ENCODE results near the gene ZNF831. TPM values are rescaled to one million over a fixed set of nuclear protein-coding genes. Genes with fewer than 3 reads are reported as not detected.

The ZNF831 gene
- total and polyA plus RNA-seq, 10 of the 15 experiments (the other 5 are each of a cell fraction or from before 2014, with no cell fraction given) = 0.01 to 0.97 (median 0.23) TPM

GRCh38 chr20:59171986-59172385 is 8.4 kb downstream of the ZNF831 start (continued):
- TF ChIP-seq ELK1 (IDR thresholded peaks at IDR 0.05; ENCODE audit: low read depth, low read length) (no peak), NFYA (IDR thresholded peaks at IDR 0.05; ENCODE audit: borderline replicate concordance, low read depth, low read length) (no peak), SIN3A (IDR thresholded peaks at IDR 0.05; ENCODE audit: low read depth, low read length) (no peak), HDAC6 (IDR thresholded peaks at IDR 0.05; ENCODE audit: unreplicated experiment) (no peak), USF1 (IDR thresholded peaks at IDR 0.05; ENCODE audit: borderline replicate concordance, extremely low read length, insufficient read depth, low read depth, low read length) (no peak), ZZZ3 (IDR thresholded peaks at IDR 0.05; ENCODE audit: control insufficient read depth, insufficient read length, low read depth) (no peak), TCF12 (IDR thresholded peaks at IDR 0.05; ENCODE audit: low read depth, low read length) (no peak), ATF7 (IDR thresholded peaks at IDR 0.05; ENCODE audit: low read depth) (no peak)

GRCh38 chr20:59173938-59174491 is 10.4 kb downstream of the ZNF831 start:
- no peak overlapping the region for H3K4me3 ChIP-seq
- no peak overlapping the region for H3K9ac ChIP-seq (ENCODE audit: control insufficient read depth, insufficient read depth, low read length)
- in situ Hi-C loops (cut with MboI) = no loop called here
- no peaks in the 10 kb centered on the region for H4K20me1 ChIP-seq (ENCODE audit: control insufficient read depth, insufficient read depth)
- no peaks in the 10 kb centered on the region; a peak in 1 of 4 replicates for H3K27me3 ChIP-seq (replicated peaks in 1 of 2; ENCODE audit: control insufficient read depth in 2 of 2, insufficient read depth in 2 of 2, low read length in 1 of 2)
- ATAC-seq = no peak
- H2AFZ ChIP-seq (ENCODE audit: control insufficient read depth, low read depth, low read length) = no peak overlapping the region
- intact Hi-C loops (cut with micrococcal nuclease; ENCODE audit: unreplicated experiment) = no loop called here
- no peak for DNase-seq (ENCODE audit: low read depth, low spot score)
- H3K9me3 ChIP-seq (replicated peaks; ENCODE audit: control insufficient read depth, insufficient read depth, low read length) = no peaks in the 10 kb centered on the region
- FAIRE-seq = no peak
- SMC1A ChIA-PET (ENCODE audit: uncharacterized antibody, unreplicated experiment) = no interaction called here
- 60% methylated on average over 7 of the region's 7 CpGs for WGBS (ENCODE audit: insufficient coverage, insufficient replicate concordance, low lambda C conversion rate, missing lambda C conversion rate)
- POLR2A ChIA-PET = no interaction called here
- CTCF ChIA-PET = interaction anchor here (1.0 to 1.5 kb wide), 2 partner anchors 8 to 86 kb away, joined by 3 to 4 read pairs; no protein-coding TSS in a partner anchor
- no TSS peak for BruUV-seq (replicated peaks)
- H3K4me1 ChIP-seq (ENCODE audit: control insufficient read depth, insufficient read depth, low read length) = no peaks in the 10 kb centered on the region
- RAD21 ChIA-PET (ENCODE audit: unreplicated experiment) = no interaction called here
- H3K79me2 ChIP-seq (ENCODE audit: control insufficient read depth, insufficient read depth, low read length) = no peaks in the 10 kb centered on the region
- no peak overlapping the region for H3K4me2 ChIP-seq (ENCODE audit: control insufficient read depth, insufficient read depth)
- no peaks in the 10 kb centered on the region for H3K36me3 ChIP-seq (ENCODE audit: control insufficient read depth in 2 of 2, insufficient read depth in 2 of 2, low read length in 1 of 2)
- TF ChIP-seq JUNB (IDR thresholded peaks at IDR 0.05) (no peak), YBX1 (IDR thresholded peaks at IDR 0.05) (no peak), NBN (IDR thresholded peaks at IDR 0.05) (no peak), TCF12 (IDR thresholded peaks at IDR 0.05; ENCODE audit: low read depth, low read length) (no peak), DPF2 (IDR thresholded peaks at IDR 0.05) (no peak), BRCA1 (IDR thresholded peaks at IDR 0.05; ENCODE audit: low read depth, low read length) (no peak), HDAC2 (IDR thresholded peaks at IDR 0.05) (no peak), PAX5 (IDR thresholded peaks at IDR 0.05; ENCODE audit: borderline replicate concordance, low read depth, low read length) (no peak), IRF4 (IDR thresholded peaks at IDR 0.05; ENCODE audit: low read depth, low read length) (no peak), IKZF1 (conservative IDR thresholded peaks at IDR 0.05) (no peak), TARDBP (IDR thresholded peaks at IDR 0.05; ENCODE audit: borderline replicate concordance) (no peak), E2F4 (IDR thresholded peaks at IDR 0.05; ENCODE audit: low read depth, low read length) (no peak), ATF2 (IDR thresholded peaks at IDR 0.05; ENCODE audit: low read length) (no peak), IRF3 (IDR thresholded peaks at IDR 0.05) (no peak), HDAC6 (IDR thresholded peaks at IDR 0.05; ENCODE audit: unreplicated experiment) (no peak)
- H3K27ac ChIP-seq (ENCODE audit: control insufficient read depth, insufficient read depth) = no peak overlapping the region

Measured in GM12878 (cell line).